CD4-positive, alpha-beta T cell treated with Interleukin-1 beta for 1 hour (primary cell): ENCODE data around the gene LRRC4C.

Source experiments
- DNase-seq, 2 donors: peaks; one replicate each; pipeline ENCODE4 v3.0.0-alpha.2; 2020 to 2022

LRRC4C gene

GRCh38 chr11:41320653-41321052 lies 138.8 kb downstream of the LRRC4C start:
- no peak for DNase-seq

- no peak for DNase-seq
These were observed 139.2 kb downstream of the LRRC4C start for GRCh38 chr11:41320238-41320637.

DNA sequence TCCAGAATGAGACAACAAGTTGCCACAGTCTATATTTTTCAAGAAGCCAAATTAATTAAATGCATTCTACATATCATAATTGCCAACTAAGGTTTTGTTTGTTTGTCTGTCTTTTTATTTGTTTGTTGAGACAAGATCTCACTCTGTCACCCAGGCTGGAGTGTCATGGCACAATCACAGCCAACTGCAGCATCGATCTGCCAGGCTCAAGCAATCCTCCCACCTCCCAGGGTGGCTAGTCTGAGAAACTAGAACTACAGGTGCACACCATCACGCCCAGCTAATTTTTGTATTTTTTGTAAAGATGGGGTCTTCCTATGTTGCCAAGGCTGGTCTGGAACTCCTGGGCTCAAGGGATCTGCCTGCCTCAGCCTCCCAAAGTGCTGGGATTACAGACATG lies 140.0 kb downstream of the LRRC4C start:
- DNase-seq, result no peak

- DNase-seq, result no peak
These were observed 142.7 kb downstream of the LRRC4C start for GRCh38 chr11:41316751-41317150.

- DNase-seq, result no peak
These were observed 146.2 kb downstream of the LRRC4C start for GRCh38 chr11:41313226-41313625.

DNA sequence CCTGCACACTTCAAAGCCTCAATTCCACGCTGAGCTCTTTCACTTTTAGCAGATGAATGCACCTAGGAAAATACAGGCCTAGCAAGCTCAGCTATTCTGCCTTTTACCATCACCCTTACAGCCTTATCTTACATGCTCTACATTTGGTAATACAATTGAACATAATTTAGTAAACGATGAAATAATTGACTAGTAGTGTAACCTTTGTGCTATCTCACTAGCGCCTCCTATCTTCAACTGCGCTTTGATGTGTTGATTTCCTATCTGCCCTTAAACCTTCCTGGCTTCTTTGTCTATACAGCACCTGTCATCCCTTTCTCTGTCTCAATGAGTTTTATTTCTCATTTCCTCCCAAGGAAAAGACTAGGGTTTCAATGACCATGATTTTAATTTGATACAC lies 149.7 kb downstream of the LRRC4C start:
- no peak for DNase-seq

- no peak for DNase-seq
These were observed 150.3 kb downstream of the LRRC4C start for GRCh38 chr11:41309111-41309522.

DNA sequence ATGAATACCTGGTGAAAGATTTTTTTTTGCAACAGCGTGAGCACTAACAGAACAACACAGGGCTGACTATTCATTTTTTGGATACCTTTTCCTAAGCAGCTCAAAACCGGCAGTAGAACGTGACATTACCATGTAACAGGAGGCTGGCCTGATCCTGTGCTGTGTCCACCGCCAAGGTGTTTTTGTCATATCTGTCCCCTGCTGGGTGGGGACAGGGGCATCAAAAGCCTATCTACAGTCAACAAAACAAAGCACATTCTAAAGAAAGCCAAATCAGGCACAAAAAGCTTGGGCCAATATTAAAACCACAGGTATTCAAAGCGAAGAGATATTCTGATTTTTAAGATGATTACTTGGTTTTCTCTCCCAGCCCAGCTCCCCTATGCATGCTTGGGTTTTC lies 151.2 kb downstream of the LRRC4C start:
- no peak for DNase-seq

- DNase-seq, result no peak
These were observed 152.0 kb downstream of the LRRC4C start for GRCh38 chr11:41307296-41308080.

- DNase-seq, result no peak
These were observed 153.0 kb downstream of the LRRC4C start for GRCh38 chr11:41306431-41306830.

DNA sequence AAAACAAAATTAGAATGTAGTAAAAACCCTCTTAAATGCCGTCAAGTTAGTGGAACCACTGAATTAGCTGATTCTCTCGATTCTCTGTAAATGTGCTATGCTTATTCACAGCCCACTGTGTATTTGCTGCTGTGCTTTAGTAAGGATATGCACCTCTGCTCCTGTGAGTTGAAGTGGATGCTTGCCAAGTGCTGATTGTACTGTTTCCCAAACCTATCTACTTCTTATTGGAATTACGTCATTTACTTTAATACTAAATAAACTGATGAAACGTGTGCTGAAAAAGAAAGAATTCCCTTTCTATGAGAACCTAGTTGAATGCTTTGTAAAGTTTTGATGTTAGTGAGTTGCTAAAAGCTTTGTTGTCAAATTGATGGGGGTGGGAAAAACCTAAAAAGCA lies 158.4 kb downstream of the LRRC4C start:
- no peak for DNase-seq

- no peak for DNase-seq
These were observed 170.0 kb downstream of the LRRC4C start for GRCh38 chr11:41289408-41289807.

GRCh38 chr11:41286751-41287150 lies 172.7 kb downstream of the LRRC4C start:
- no peak for DNase-seq

- no peak for DNase-seq
These were observed 175.1 kb downstream of the LRRC4C start for GRCh38 chr11:41284354-41284753.

GRCh38 chr11:41283191-41283930 lies 176.1 kb downstream of the LRRC4C start:
- no peak for DNase-seq

DNA sequence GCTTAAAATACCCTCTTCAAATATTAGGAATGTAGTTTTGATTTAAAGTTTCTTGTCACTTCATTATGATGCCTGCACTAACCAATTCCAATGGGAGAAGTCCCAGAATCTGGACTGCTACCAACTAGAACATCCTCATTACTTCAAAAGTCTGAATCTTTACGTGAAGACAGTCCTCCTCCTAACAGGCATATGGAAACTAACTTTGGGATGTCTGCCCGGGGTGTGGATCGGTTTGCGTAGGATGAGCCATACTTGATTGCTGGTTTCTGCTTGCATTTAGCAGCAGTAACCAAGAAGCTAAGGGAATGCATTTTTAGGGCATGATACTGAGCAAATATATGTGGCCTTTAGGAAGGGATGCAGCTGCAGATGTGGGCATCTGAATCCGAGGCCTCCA lies 177.1 kb downstream of the LRRC4C start:
- DNase-seq, result no peak

- no peak for DNase-seq
These were observed 178.2 kb downstream of the LRRC4C start for GRCh38 chr11:41281131-41281742.

GRCh38 chr11:41274831-41275230 lies 184.6 kb downstream of the LRRC4C start:
- no peak for DNase-seq

DNA sequence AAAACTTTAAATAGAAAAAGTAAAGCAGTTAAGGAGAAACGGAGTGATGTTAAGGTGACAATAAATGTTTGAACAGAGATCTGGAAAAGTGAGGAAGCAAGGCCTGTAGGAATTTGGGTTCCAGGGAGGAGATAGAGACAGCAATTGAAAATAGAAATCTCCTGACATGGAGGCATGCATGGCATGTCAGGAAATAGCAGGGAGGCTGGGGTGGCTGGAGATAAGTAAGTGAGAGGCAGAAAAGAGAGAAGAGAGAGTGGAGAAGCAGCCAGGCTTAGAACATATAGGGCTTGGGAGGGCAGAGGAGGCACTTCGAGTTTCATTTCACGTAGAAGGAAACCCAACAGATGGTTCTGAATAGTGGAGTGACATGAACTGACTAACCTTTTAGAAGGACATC lies 185.5 kb downstream of the LRRC4C start:
- DNase-seq, result no peak

DNA sequence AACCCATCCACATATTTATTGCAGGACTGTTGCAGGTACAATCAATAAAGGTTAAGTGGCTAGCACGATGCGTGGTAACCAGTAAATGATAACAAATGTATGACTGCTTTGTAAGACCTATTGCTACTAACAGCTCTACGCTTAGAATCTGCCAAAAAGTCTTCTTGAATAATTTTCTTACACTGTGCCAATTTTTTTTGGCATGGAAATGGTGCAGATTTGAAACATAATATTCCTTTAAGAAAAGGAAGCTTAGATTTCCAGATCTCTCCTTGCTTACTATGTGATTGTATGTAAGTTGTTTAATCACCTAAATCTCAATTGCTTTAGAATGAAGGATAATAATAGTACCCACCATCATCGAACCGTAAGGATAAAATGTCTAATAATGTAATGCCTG lies 192.0 kb downstream of the LRRC4C start:
- no peak for DNase-seq

- DNase-seq, result no peak
These were observed 203.4 kb downstream of the LRRC4C start for GRCh38 chr11:41256041-41256440.

DNA sequence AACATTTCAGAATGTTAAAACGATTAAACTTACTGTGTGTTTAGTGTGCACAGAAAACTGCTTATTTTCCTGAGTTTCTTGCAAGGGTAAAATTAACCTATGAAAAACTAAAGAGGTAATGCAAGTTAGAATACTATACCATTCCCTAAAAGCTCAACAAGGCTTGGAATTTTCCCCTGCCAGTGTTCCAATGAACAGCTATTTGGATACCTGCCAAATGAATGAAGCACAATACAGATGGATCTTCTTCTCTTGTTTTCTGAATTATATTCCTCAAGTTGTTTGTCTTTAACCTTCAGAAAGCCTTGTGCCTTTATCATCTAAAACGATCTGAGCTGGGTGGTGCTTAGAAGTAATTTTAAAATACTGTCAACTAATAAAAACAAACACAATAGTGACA lies 204.5 kb downstream of the LRRC4C start:
- no peak for DNase-seq

DNA sequence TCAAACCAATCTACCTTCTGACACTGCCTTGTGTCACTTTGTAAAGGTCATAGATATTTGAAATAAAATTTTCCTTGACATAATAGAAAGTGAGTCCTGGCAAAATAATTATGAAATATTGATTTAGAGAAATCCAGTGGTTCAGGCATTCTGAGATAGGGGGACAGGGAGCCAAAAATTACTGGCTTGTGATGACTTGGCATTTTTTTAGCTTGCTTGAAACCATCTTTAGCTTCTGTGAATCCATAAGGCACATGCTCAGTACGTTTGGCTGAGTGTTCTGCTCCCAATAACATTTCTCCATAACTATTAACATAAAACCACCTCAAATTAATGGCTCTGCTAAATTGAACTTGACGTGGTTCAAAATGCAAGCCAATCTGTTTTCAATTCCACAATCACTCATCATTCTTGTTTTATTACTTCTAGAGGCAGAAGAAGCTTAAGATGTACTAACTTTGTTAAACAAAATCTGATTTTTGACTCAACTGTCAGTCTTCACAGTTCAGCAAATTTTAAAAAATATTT lies 209.0 kb downstream of the LRRC4C start:
- DNase-seq, result no peak

DNA sequence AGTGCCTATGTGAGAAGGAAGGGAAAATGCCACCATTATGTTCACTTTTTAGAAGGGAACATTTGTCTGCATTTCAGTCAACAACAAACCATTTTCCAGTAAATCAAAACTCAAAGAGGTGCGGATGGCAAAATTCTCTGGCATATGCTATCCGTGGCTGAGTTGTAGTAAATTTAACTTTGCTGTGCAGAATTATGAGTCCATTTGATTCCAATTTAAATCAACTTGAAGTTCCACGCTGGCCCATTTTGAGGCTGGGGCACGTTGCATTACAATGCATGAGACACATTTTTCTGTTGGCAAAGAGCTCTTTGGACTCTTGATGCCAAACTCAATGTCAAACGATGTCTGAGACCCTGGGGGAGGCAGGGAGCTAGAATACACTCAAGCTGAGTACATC lies 211.8 kb downstream of the LRRC4C start:
- DNase-seq, result no peak
